Large intestine (tissue), 3 donors: ENCODE measurements around the gene IL21R. TPM values are rescaled to one million over a fixed set of nuclear protein-coding genes. Genes with fewer than 3 reads are reported as not detected.

Experiments
- DNase-seq, 2 donors: peaks; one replicate each; pipeline versions ENCODE4 v3.0.0 to v3.0.0-alpha.2; 2013
- H3K27ac ChIP-seq: one replicate; pipeline ENCODE4 v1.5.1; 2013; ENCODE audit warnings: low read length
- H3K27me3 ChIP-seq: 2 replicates; pipeline ENCODE4 v1.6.1; 2013; ENCODE audit warnings: low read length; ENCODE audit not compliant: control insufficient read depth, insufficient read depth
- H3K36me3 ChIP-seq: 2 replicates; pipeline ENCODE4 v1.6.1; 2013; ENCODE audit warnings: low read length; ENCODE audit not compliant: control insufficient read depth, insufficient read depth
- H3K4me1 ChIP-seq: one replicate; pipeline ENCODE4 v1.6.1; 2013; ENCODE audit warnings: low read length; ENCODE audit not compliant: control insufficient read depth, insufficient read depth
- H3K4me3 ChIP-seq: one replicate; pipeline ENCODE4 v1.5.1; 2013; ENCODE audit warnings: low read length
- H3K9me3 ChIP-seq: one replicate; pipeline ENCODE4 v1.6.1; 2013; ENCODE audit warnings: mild to moderate bottlenecking, low read depth, low read length, moderate library complexity; ENCODE audit not compliant: control insufficient read depth
- WGBS: methylation state at CpG from one replicate; pipeline ENCODE4 v1.1.5; 2013; ENCODE audit warnings: low lambda C conversion rate; ENCODE audit not compliant: insufficient coverage; 5-methylcytosine and 5-hydroxymethylcytosine counted together
- polyA plus RNA-seq: library from polyadenylated mRNA; unstranded; fragments of 120-200 nt; gene quantifications from one replicate; pipeline ENCODE4 v1.2.1, GENCODE V29; 2013

IL21R gene
- polyA plus RNA-seq, 1 donor = 0.39 TPM

GRCh38 chr16:27364493-27365141 is 37.4 kb upstream of the IL21R start:
- H3K27ac ChIP-seq = peak overlapping the region; percentile 68
- H3K4me3 ChIP-seq = no peak overlapping the region
- H3K36me3 ChIP-seq = peaks cover 32% of the 10 kb centered on the region
- H3K27me3 ChIP-seq = no peaks in the 10 kb centered on the region
- WGBS = 100% methylated on average over 1 of the region's 6 CpGs
- H3K9me3 ChIP-seq = no peaks in the 10 kb centered on the region
- H3K4me1 ChIP-seq = peaks cover 19% of the 10 kb centered on the region
- peak; percentile 86 to 89 for DNase-seq

GRCh38 chr16:27365142-27366089 is 36.6 kb upstream of the IL21R start:
- WGBS = 29% methylated on average over 1 of the region's 7 CpGs
- peak in 1 of 2 donors; percentile 37 for DNase-seq
- peaks cover 19% of the 10 kb centered on the region for H3K4me1 ChIP-seq
- H3K27ac ChIP-seq = peak overlapping the region; percentile 68
- H3K36me3 ChIP-seq = peaks cover 28% of the 10 kb centered on the region
- H3K9me3 ChIP-seq = no peaks in the 10 kb centered on the region
- no peak overlapping the region for H3K4me3 ChIP-seq
- H3K27me3 ChIP-seq = no peaks in the 10 kb centered on the region

GRCh38 chr16:27366687-27367460 is 35.1 kb upstream of the IL21R start:
- Histone ChIP-seq H3K9me3 (no peaks in the 10 kb centered on the region), H3K4me1 (peaks cover 19% of the 10 kb centered on the region), H3K4me3 (no peak overlapping the region), H3K27me3 (no peaks in the 10 kb centered on the region), H3K36me3 (peaks cover 20% of the 10 kb centered on the region), H3K27ac (no peak overlapping the region)
- 80% methylated on average over 1 of the region's 14 CpGs for WGBS
- no peak for DNase-seq

- no peak overlapping the region for H3K27ac ChIP-seq
- H3K4me3 ChIP-seq = no peak overlapping the region
- WGBS = no CpG with 5 or more reads among the region's 27 CpGs
Measured at GRCh38 chr16:27367461-27368357, 34.3 kb upstream of the IL21R start.

GRCh38 chr16:27368358-27368722 is 33.6 kb upstream of the IL21R start:
- Histone ChIP-seq H3K4me1 (peaks cover 19% of the 10 kb centered on the region), H3K36me3 (peaks cover 8% of the 10 kb centered on the region), H3K4me3 (no peak overlapping the region), H3K9me3 (no peaks in the 10 kb centered on the region), H3K27ac (no peak overlapping the region), H3K27me3 (no peaks in the 10 kb centered on the region)
- no peak for DNase-seq
- no CpG with 5 or more reads among the region's 9 CpGs for WGBS

More at GRCh38 chr16:27367461-27368357, 34.3 kb upstream of the IL21R start:
- DNase-seq = peak; percentile 67 to 70
- Histone ChIP-seq H3K9me3 (no peaks in the 10 kb centered on the region), H3K4me1 (peaks cover 19% of the 10 kb centered on the region), H3K36me3 (peaks cover 14% of the 10 kb centered on the region), H3K27me3 (no peaks in the 10 kb centered on the region)

- no peaks in the 10 kb centered on the region for H3K27me3 ChIP-seq
- no CpG with 5 or more reads among the region's 3 CpGs for WGBS
- H3K9me3 ChIP-seq = no peaks in the 10 kb centered on the region
- H3K36me3 ChIP-seq = no peaks in the 10 kb centered on the region
- no peak overlapping the region for H3K4me3 ChIP-seq
- no peak for DNase-seq
- H3K27ac ChIP-seq = no peak overlapping the region
- peaks cover 8% of the 10 kb centered on the region for H3K4me1 ChIP-seq
Measured at GRCh38 chr16:27369806-27370205, 32.2 kb upstream of the IL21R start.

GRCh38 chr16:27370318-27370717 is 31.7 kb upstream of the IL21R start:
- Histone ChIP-seq H3K4me1 (peaks cover 6% of the 10 kb centered on the region), H3K27me3 (no peaks in the 10 kb centered on the region), H3K27ac (no peak overlapping the region), H3K36me3 (no peaks in the 10 kb centered on the region), H3K9me3 (no peaks in the 10 kb centered on the region), H3K4me3 (no peak overlapping the region)
- DNase-seq = no peak

- Histone ChIP-seq H3K27me3 (no peaks in the 10 kb centered on the region), H3K4me3 (no peak overlapping the region), H3K27ac (no peak overlapping the region), H3K9me3 (no peaks in the 10 kb centered on the region), H3K36me3 (no peaks in the 10 kb centered on the region), H3K4me1 (no peaks in the 10 kb centered on the region)
- 100% methylated on average over 1 of the region's 3 CpGs for WGBS
- no peak for DNase-seq
Measured at GRCh38 chr16:27373312-27373711, 28.7 kb upstream of the IL21R start.

GRCh38 chr16:27374221-27374803 is 27.7 kb upstream of the IL21R start:
- Histone ChIP-seq H3K27ac (no peak overlapping the region), H3K27me3 (no peaks in the 10 kb centered on the region), H3K4me3 (no peak overlapping the region), H3K9me3 (no peaks in the 10 kb centered on the region), H3K36me3 (no peaks in the 10 kb centered on the region), H3K4me1 (no peaks in the 10 kb centered on the region)
- no peak for DNase-seq
- 100% methylated on average over 2 of the region's 8 CpGs for WGBS
